Stimulated activated naive CD8-positive, alpha-beta T cell treated with anti-CD3 and anti-CD28 coated beads, Interleukin-15, amount 100 ng/mL, for 72 hours (primary cell): Measurements from ENCODE around the gene EML1.

ENCODE experiments used
- ATAC-seq: fragments of 150-1000 bp; cut with Tn5 transposase; 2 replicates; pipeline ENCODE4 v1.10.0; 2021; ENCODE audit warnings: mild to moderate bottlenecking, moderate library complexity
- DNase-seq, 2 donors: peaks; one replicate each; pipeline ENCODE4 v3.0.0; 2021 to 2022
- H3K27ac Mint-ChIP-seq, 2 donors: one replicate each; pipeline ENCODE4 v1.8.0; 2022; ENCODE audit warnings: mild to moderate bottlenecking in 2 of 2, mixed read lengths in 2 of 2, moderate library complexity in 2 of 2
- H3K27me3 Mint-ChIP-seq: one replicate; pipeline ENCODE4 v1.8.0; 2022; ENCODE audit warnings: mixed read lengths
- H3K4me1 Mint-ChIP-seq: one replicate; pipeline ENCODE4 v1.8.0; 2022; ENCODE audit warnings: mild to moderate bottlenecking, mixed read lengths
- H3K4me3 Mint-ChIP-seq, 2 donors: one replicate each; pipeline ENCODE4 v1.8.0; 2022; ENCODE audit warnings: mild to moderate bottlenecking in 2 of 2, mixed read lengths in 2 of 2, moderate library complexity in 1 of 2
- H3K9me3 Mint-ChIP-seq, 2 donors: one replicate each; pipeline ENCODE4 v1.8.0; 2022; ENCODE audit warnings: mixed read lengths in 2 of 2

The EML1 gene

GRCh38 chr14:99966912-99967311, 173.7 kb downstream of the EML1 start:
- H3K9me3 Mint-ChIP-seq, result no peaks in the 10 kb centered on the region
- no peak for DNase-seq
- H3K27ac Mint-ChIP-seq, result no peak overlapping the region
- peaks cover 19% of the 10 kb centered on the region for H3K4me1 Mint-ChIP-seq
- ATAC-seq, result no peak
- no peak overlapping the region for H3K4me3 Mint-ChIP-seq
- H3K27me3 Mint-ChIP-seq, result peaks cover 39% of the 10 kb centered on the region

DNA sequence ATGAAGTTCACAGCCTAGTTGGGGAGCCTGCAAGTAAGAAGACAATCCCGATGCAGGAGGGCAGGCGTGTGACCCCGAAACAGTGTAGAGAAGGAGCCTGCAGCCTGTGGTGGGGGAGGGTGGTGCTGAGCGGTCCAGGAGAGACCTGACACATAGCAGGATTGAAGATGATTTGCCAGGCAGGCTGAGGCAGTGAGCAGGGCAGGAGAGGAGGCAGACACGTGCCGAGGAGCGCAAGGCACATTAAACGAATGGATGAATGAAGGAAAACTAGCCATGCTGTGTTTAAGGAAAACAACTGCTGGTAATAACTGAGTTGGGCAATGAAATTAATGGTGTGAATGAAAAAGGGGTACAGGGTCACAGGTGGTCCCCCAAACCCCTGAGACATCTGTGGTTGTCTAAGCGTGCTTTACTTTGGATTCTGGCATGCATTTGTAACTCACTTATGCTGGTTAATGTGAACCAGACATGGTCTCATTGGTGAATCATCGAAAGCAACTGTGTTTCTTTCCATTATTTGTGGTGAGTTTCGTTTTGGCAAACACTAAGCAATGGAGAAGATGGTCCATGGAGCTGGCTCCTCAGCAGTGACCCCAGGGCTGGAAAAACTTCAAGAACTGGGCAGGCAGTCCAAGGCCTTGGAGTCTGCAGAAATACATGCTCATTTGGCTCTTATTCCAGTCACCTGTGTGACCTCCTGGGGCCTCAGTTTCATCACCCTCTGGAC, 175.1 kb downstream of the EML1 start:
- H3K4me3 Mint-ChIP-seq, result no peak overlapping the region
- DNase-seq (no peak), ATAC-seq (no peak)
- H3K27ac Mint-ChIP-seq, result no peak overlapping the region
- H3K9me3 Mint-ChIP-seq, result no peaks in the 10 kb centered on the region
- peaks cover 32% of the 10 kb centered on the region for H3K27me3 Mint-ChIP-seq
- H3K4me1 Mint-ChIP-seq, result peaks cover 30% of the 10 kb centered on the region

GRCh38 chr14:99968941-99969340, 175.7 kb downstream of the EML1 start:
- ATAC-seq, result no peak
- no peaks in the 10 kb centered on the region for H3K9me3 Mint-ChIP-seq
- no peak for DNase-seq
- peaks cover 32% of the 10 kb centered on the region for H3K27me3 Mint-ChIP-seq
- H3K4me1 Mint-ChIP-seq, result peaks cover 36% of the 10 kb centered on the region
- H3K27ac Mint-ChIP-seq, result peak overlapping the region in 1 of 2 donors; percentile 49
- H3K4me3 Mint-ChIP-seq, result no peak overlapping the region

DNA sequence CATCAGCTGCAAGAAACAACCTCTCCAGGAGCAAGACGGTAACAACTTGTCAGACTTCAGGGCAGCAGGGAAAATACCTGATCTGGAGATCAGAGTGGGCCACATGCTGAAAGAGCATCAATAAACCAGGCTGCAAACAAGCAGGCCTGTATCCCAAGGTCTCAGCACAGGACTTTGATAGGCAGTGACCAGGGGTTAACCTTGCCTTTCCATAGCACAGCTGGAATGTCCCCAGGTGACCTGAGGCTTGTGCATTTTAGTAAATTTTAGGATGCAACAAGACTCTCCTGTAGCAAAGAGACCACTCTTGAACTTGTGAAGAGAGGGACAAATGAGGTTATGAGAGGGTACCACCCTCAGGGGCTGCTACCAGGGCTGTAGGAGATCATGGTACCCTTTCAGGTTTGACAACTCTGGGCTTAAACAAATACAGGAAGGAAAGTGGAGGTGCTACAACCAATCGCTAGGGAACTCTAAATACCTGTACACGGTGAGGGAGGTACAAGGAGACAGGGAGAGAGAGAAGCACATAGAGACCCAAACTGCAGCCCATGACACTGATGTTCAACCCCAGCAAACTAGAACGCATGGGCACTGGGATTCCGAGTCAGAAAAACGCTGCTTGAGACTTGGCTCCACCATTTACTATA, 176.6 kb downstream of the EML1 start:
- no peak for ATAC-seq
- DNase-seq, result no peak
- H3K4me1 Mint-ChIP-seq, result peaks cover 44% of the 10 kb centered on the region
- H3K27ac Mint-ChIP-seq, result no peak overlapping the region
- H3K27me3 Mint-ChIP-seq, result peaks cover 23% of the 10 kb centered on the region
- no peaks in the 10 kb centered on the region for H3K9me3 Mint-ChIP-seq
- no peak overlapping the region for H3K4me3 Mint-ChIP-seq

GRCh38 chr14:99971087-99971940, 178.1 kb downstream of the EML1 start:
- peak overlapping the region; percentile 53 to 72 for H3K4me3 Mint-ChIP-seq
- ATAC-seq, result peak; percentile 87
- H3K27ac Mint-ChIP-seq, result no peak overlapping the region
- DNase-seq, result peak; percentile 77 to 82
- peaks cover 23% of the 10 kb centered on the region for H3K27me3 Mint-ChIP-seq
- H3K4me1 Mint-ChIP-seq, result peaks cover 44% of the 10 kb centered on the region
- H3K9me3 Mint-ChIP-seq, result no peaks in the 10 kb centered on the region

DNA sequence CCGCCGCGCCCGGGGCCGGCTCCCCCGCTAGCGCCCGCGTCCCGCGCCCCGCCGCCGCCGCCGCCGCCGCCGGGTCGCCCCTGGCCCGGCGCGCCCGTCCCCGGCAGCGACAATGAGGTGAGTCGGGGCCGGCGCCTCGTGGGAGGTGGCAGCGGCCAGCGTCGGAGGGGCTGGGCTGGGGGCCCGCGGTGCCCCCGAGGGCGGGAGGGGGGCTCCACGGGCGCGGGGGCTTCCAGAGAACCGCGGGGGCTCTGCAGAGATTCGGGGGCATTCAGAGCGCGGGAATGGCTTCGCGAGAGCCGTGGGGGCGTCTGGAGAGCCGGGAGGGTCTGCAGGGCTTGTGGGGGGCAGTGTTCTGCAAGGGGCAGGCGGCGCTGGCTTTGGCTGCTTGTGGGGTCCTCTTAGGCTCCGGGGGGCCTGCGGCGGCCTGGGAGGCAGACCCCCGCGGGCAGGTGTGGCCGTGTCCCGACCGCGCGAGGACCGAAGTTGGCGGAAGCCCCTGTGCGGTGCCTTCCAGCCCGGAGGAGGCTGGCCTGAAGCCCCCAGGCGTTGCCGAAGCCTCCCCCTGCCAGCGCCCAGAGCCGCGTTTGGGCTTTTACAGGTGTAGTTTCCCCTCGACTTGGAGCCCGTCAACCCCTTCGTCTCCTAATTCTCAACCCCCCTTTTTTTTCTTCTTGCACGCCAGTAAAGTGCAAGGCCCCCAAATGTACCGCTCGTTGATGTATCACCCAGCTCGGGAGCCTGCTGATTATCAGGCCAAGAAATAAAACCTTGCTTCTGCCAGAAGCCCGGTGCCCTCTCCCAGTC, 178.9 kb downstream of the EML1 start:
- DNase-seq (peak; percentile 27 to 28), ATAC-seq (peak; percentile 56)
- H3K4me3 Mint-ChIP-seq, result peak overlapping the region; percentile 94 to 98
- H3K9me3 Mint-ChIP-seq, result no peaks in the 10 kb centered on the region
- H3K4me1 Mint-ChIP-seq, result peaks cover 44% of the 10 kb centered on the region
- H3K27me3 Mint-ChIP-seq, result peaks cover 23% of the 10 kb centered on the region
- peak overlapping the region; percentile 93 to 98 for H3K27ac Mint-ChIP-seq

GRCh38 chr14:99972748-99973466, 179.7 kb downstream of the EML1 start:
- peaks cover 23% of the 10 kb centered on the region for H3K27me3 Mint-ChIP-seq

DNA sequence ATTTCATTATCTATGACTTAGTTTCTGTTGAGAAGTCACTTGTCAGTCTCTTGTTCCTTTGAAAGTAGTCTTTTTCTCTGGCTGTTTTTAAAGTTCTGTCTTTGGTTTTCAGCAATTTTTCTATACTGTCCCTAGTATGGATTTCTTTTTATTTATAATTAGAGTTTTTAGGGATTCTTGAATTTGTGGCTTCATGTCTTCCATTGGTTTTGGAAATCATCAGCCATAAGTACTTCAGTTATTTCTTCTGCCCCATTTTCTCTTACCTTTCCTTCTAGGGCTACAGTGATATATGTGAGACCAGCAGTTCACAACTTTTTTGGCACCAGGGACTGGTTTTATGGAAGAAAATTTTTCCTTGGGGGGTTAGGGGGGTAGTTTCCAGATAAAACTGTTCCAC, 182.0 kb downstream of the EML1 start:
- H3K27me3 Mint-ChIP-seq, result peaks cover 7% of the 10 kb centered on the region

More at GRCh38 chr14:99972748-99973466, 179.7 kb downstream of the EML1 start:
- H3K4me1 Mint-ChIP-seq, result peaks cover 44% of the 10 kb centered on the region
- no peak for DNase-seq
- no peaks in the 10 kb centered on the region for H3K9me3 Mint-ChIP-seq
- H3K27ac Mint-ChIP-seq, result peak overlapping the region; percentile 93 to 98
- no peak for ATAC-seq
- peak overlapping the region; percentile 94 to 98 for H3K4me3 Mint-ChIP-seq

DNA sequence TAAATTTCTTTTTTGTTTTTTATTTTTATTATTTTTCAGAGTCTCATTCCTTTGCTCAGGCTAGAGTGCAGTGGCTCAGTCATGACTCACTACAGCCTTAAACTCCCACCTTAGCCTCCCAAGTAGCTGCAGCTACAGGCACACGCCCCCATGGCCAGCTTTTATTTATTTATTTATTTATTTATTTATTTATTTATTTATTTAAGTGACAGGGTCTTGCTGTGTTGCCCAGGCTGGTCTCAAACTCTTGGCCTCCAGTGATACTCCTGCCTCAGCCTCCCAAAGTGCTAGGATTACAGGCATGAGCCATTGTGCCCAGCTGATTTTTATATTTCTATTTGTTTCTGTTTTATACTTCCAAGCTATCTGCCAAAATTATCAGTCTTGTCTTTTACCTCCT, 182.8 kb downstream of the EML1 start:
- Mint-ChIP-seq H3K27ac (no peak overlapping the region), H3K27me3 (no peaks in the 10 kb centered on the region), H3K9me3 (no peaks in the 10 kb centered on the region), H3K4me1 (peaks cover 25% of the 10 kb centered on the region), H3K4me3 (no peak overlapping the region)
- ATAC-seq, result no peak
- no peak for DNase-seq

More for the DNA sequence above, 182.0 kb downstream of the EML1 start:
- Mint-ChIP-seq H3K4me3 (no peak overlapping the region), H3K9me3 (no peaks in the 10 kb centered on the region), H3K4me1 (peaks cover 30% of the 10 kb centered on the region), H3K27ac (no peak overlapping the region)
- no peak for DNase-seq
- ATAC-seq, result no peak

DNA sequence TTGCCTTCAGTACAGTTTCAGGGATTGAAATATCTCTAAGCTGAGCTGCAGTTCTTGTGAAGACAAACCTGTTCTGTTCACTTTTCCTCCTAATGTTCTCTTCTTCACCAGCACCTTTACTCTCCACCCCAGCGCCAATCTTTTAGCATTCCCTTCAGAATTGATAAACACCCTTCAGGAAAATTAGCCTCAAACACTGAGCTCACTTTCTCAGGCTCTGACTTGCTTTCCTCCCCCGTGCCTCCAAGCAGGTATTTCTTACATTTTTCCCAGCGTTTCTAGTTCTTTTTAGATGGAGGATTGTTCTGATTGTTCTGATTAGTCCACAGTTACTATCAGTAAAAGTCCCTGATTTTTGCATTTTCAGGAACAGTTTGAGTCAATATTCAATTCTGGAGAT, 183.5 kb downstream of the EML1 start:
- H3K9me3 Mint-ChIP-seq, result no peaks in the 10 kb centered on the region
- H3K4me3 Mint-ChIP-seq, result no peak overlapping the region
- no peak for DNase-seq
- peaks cover 28% of the 10 kb centered on the region for H3K4me1 Mint-ChIP-seq
- ATAC-seq, result no peak
- H3K27ac Mint-ChIP-seq, result no peak overlapping the region
- H3K27me3 Mint-ChIP-seq, result no peaks in the 10 kb centered on the region

DNA sequence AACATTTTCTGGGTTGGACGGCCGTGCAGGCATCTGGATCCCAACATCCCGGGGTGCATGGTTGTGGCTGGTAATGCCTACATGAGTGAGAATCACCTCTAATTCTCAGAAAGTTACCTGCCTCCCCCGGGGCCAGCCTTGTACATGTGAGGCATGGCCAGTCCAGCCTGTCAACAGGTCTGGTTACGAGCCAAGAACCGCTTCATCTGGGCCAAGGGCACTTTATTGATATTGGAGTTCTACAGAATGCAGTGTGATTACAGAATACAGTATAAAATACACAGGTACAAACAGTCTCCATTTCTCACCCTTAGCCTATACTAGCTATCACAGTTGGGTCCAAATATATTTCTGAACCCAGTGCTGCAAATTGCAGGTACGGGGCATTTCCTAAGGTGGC, 187.1 kb downstream of the EML1 start:
- H3K9me3 Mint-ChIP-seq, result no peaks in the 10 kb centered on the region

DNA sequence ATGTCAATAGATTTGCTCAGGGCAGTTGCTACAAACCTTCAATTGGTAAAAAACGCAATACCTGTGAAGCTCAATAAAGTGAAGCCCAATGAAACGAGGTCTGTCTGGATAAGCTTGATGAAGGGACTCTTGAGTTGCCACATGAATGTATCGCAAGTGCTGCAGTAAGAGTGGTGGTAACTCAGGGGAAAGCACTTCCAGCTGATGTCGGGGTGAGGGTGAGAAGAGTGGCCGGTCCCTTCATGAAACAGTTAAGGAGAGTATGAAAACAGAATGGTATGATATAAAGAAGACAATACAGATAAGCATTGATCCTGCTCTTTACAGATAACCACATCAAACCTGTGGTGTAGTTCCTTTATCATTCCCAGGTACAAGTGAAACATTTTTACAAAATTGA, 188.6 kb downstream of the EML1 start:
- H3K4me1 Mint-ChIP-seq, result peaks cover 26% of the 10 kb centered on the region
- H3K9me3 Mint-ChIP-seq, result no peaks in the 10 kb centered on the region
- H3K4me3 Mint-ChIP-seq, result no peak overlapping the region
- DNase-seq (no peak), ATAC-seq (no peak)
- no peaks in the 10 kb centered on the region for H3K27me3 Mint-ChIP-seq
- no peak overlapping the region for H3K27ac Mint-ChIP-seq

More for the DNA sequence above, 187.1 kb downstream of the EML1 start:
- DNase-seq, result no peak
- H3K4me3 Mint-ChIP-seq, result no peak overlapping the region
- no peak for ATAC-seq
- peaks cover 26% of the 10 kb centered on the region for H3K4me1 Mint-ChIP-seq
- no peaks in the 10 kb centered on the region for H3K27me3 Mint-ChIP-seq
- H3K27ac Mint-ChIP-seq, result no peak overlapping the region

GRCh38 chr14:99982537-99983250, 189.5 kb downstream of the EML1 start:
- peak; percentile 86 for ATAC-seq
- Mint-ChIP-seq H3K4me3 (peak overlapping the region in 1 of 2 donors; percentile 26), H3K27ac (no peak overlapping the region), H3K4me1 (peaks cover 26% of the 10 kb centered on the region), H3K9me3 (no peaks in the 10 kb centered on the region), H3K27me3 (no peaks in the 10 kb centered on the region)
- peak; percentile 44 to 59 for DNase-seq
